ENCODE data around the gene SASH1.

DNA sequence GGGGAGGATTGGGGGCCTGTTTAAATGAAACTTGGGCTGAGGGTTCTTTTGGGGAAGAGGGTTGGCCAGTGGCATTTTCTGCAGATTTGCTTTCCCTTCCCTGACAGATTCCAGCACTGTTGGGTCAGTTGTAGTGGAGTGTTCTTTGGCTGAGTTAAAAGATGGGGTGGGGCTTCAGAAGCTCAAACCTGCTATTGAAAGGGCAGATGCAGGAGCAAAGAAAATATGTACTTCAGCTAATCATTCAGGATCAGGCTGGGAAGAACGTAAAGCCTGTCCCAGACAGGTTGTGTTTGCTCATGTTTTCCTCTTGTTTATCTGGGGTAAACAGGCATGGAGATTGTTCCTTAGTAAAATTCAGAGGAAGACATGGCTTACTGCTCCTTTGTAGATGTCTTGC lies 2.5 kb downstream of the SASH1 start:
- TF ChIP-seq POLR2A (IDR thresholded peaks at IDR 0.05) = no peak
- no peak for TF ChIP-seq CTCF (IDR thresholded peaks at IDR 0.05)

All from body of pancreas (tissue), 4 donors.